Heart right ventricle (tissue), 16 donors: ENCODE data around the gene TMOD2. TPM values are rescaled to one million over a fixed set of nuclear protein-coding genes. Genes with fewer than 3 reads are reported as not detected.

Experiments
- ATAC-seq, 8 donors: fragments of 200-7000 bp; cut with Tn5 transposase; one replicate each; pipeline ENCODE4 v1.9.1; 2020; ENCODE audit warnings: mild to moderate bottlenecking in 8 of 8, moderate library complexity in 8 of 8, moderate number of reproducible peaks in 1 of 8
- DNase-seq, 2 donors: peaks; one replicate each; pipeline ENCODE4 v3.0.0-alpha.2; 2020
- H3K27ac ChIP-seq, 10 donors: fragments of 200-600 bp; sonication (generic) in 2 of 10; one replicate each; pipeline versions ENCODE4 v1.5.0 to v1.8.0; 2020 to 2022; ENCODE audit warnings: mild to moderate bottlenecking in 3 of 10
- H3K27me3 ChIP-seq, 7 donors: fragments of 200-600 bp; one replicate each; pipeline ENCODE4 v1.8.0; 2021 to 2022; ENCODE audit warnings: mild to moderate bottlenecking in 2 of 7
- H3K36me3 ChIP-seq, 9 donors: fragments of 200-600 bp; sonication (generic) in 1 of 9; one replicate each; pipeline versions ENCODE4 v1.5.0 to v1.8.0; 2020 to 2022; ENCODE audit warnings: mild to moderate bottlenecking in 2 of 9
- H3K4me1 ChIP-seq, 9 donors: fragments of 200-600 bp; sonication (generic) in 1 of 9; one replicate each; pipeline versions ENCODE4 v1.5.0 to v1.8.0; 2020 to 2022; ENCODE audit warnings: mild to moderate bottlenecking in 4 of 9
- H3K4me3 ChIP-seq, 10 donors: fragments of 200-600 bp; sonication (generic) in 2 of 10; one replicate each; pipeline versions ENCODE4 v1.5.0 to v1.8.0; 2020 to 2022; ENCODE audit warnings: mild to moderate bottlenecking in 7 of 10, moderate library complexity in 2 of 10
- H3K9me3 ChIP-seq, 11 donors: fragments of 200-600 bp in 10 of 11; sonication (generic) in 2 of 11; one replicate each; pipeline versions ENCODE4 v1.5.0 to v1.8.0; 2013 to 2022; ENCODE audit warnings: mild to moderate bottlenecking in 2 of 11, control low read depth in 1 of 11, moderate library complexity in 1 of 11
- CTCF ChIP-seq, 9 donors: fragments of 200-600 bp; sonication (generic) in 2 of 9; IDR thresholded peaks; one replicate each; pipeline versions ENCODE4 v1.5.0 to v1.8.0; 2021 to 2022; ENCODE audit warnings: antibody characterized with exemption in 9 of 9, mild to moderate bottlenecking in 5 of 9, moderate library complexity in 1 of 9
- WGBS, 2 donors: extraction: QIAGEN DNeasy Blood & Tissue Kit; methylation state at CpG; one replicate each; pipeline ENCODE4 v1.1.7; 2013; ENCODE audit warnings: inconsistent platforms in 1 of 2; 5-methylcytosine and 5-hydroxymethylcytosine counted together
- intact Hi-C, 10 donors: fragments of 100-400 bp; cut with DNase I; formaldehyde crosslinking; loops; one replicate each; pipeline versions ENCODE4 v1.11.1 to v1.14.2; 2022
- polyA plus RNA-seq, 2 donors: library from polyadenylated mRNA; stranded (reverse); fragments of 200-250 nt; gene quantifications; one replicate each; pipeline ENCODE4 v1.2.3, GENCODE V29; 2013
- total RNA-seq, 10 donors: library from RNA; stranded (reverse); fragmentation: NEBNext Ultra II Directional in 3 of 10; extraction: Animal tissue kit (Norgen Biotek cat#: 25700) in 3 of 10; gene quantifications; one replicate each; pipeline versions ENCODE4 v1.2.1 to v1.2.4, GENCODE V29; 2021 to 2023
- donor health status: Arrhythmogenic right ventricular cardiomyopathy.
- donor health status: ischemic (EF 13 %, LVEDD 7.1; RV severe dilation, severe dysfunction).
- donor health status: healthy with polysubstance abuse.
- donor health status: DM: no; HTN: yes; CAD: no.
- donor health status: DM: no; HTN: no; CAD: no.
- donor health status: ischemic (EF 25% LVEDD 6.9; RV normal size, moderate dysfunction).
- donor health status: ischemic (EF 25% LVEDD 5.7; RV mildly dilated, moderate dysfunction).
- donor health status: healthy.
- donor health status: DM: yes; HTN: yes; CAD: no.
- donor health status: Ischemic cardiomyopathy.
- donor health status: ischemic (EF 35%, LVEDD 5.7; RV mildly dilated, moderate dysfunction).
- donor health status: nonischemic (EF 11% LVEDD 7.7; RV severe dilation, severe dysfunction).
- donor health status: DM: yes; HTN: yes; CAD: no.
- donor health status: PGD.
- donor health status: ischemic (EF 29% LVEDD 5.4; RV normal size, mild dysfunction).
- donor health status: nonischemic (EF 23%, LVEDD 6.1; RV moderate dilation, normal function).

Gene TMOD2
- total and polyA plus RNA-seq, 12 donors: 1.5 to 8.5 (median 4.7) TPM

DNA sequence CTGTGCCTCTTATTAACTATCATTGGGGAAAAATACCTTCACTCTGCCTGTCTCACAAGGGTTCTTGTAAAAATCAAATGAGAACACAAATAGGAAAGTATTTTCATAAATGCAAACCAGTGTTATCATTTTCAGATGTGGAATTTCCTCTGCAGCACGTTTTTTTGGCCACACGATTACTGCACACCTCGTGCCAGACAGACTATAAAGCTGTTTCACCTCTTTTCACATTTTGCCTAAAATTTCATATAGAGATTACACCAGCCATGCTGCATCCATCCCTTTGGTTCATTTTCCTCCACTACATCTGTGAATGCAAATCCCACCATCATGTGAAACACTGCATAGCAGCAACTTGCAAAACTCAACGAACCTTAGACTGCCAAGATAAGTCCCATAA, 1.2 kb upstream of the TMOD2 start:
- WGBS, 2 donors: 71 to 78% methylated on average over 4 of the region's 4 CpGs
- no peak overlapping the region for H3K4me3 ChIP-seq
- H3K27ac ChIP-seq: no peak overlapping the region
- H3K27me3 ChIP-seq: peaks cover 0 to 16% (median 7%) of the 10 kb centered on the region in 7 donors
- peaks cover 4 to 35% (median 13%) of the 10 kb centered on the region in 9 donors for H3K4me1 ChIP-seq
- no peaks in the 10 kb centered on the region for H3K36me3 ChIP-seq
- DNase-seq: no peak
- intact Hi-C loops: no loop called here
- no peaks in the 10 kb centered on the region for H3K9me3 ChIP-seq
- TF ChIP-seq CTCF (IDR thresholded peaks at IDR 0.05): no peak
- ATAC-seq: no peak

GRCh38 chr15:51751697-51752683, 593 bp downstream of the TMOD2 start:
- peak overlapping the region; percentile 36 to 74 (median 66) for H3K4me3 ChIP-seq
- DNase-seq: peak; percentile 15 to 41
- H3K27me3 ChIP-seq: peaks cover 0 to 10% (median 4%) of the 10 kb centered on the region in 7 donors
- H3K36me3 ChIP-seq: no peaks in the 10 kb centered on the region
- no peaks in the 10 kb centered on the region for H3K9me3 ChIP-seq
- peak overlapping the region in 8 of 10 donors; percentile 37 to 73 (median 60) for H3K27ac ChIP-seq
- peaks cover 4 to 53% (median 13%) of the 10 kb centered on the region in 9 donors for H3K4me1 ChIP-seq
- intact Hi-C loops: no loop called here
- no peak for TF ChIP-seq CTCF (IDR thresholded peaks at IDR 0.05)
- WGBS, 2 donors: 4% methylated on average over 58 to 70 of the region's 71 CpGs
- ATAC-seq: peak; percentile 38 to 74 (median 58)

- WGBS, 2 donors: 83 to 88% methylated on average over 5 of the region's 5 CpGs
- H3K9me3 ChIP-seq: no peaks in the 10 kb centered on the region
- DNase-seq (no peak), ATAC-seq (no peak)
- no peak for TF ChIP-seq CTCF (IDR thresholded peaks at IDR 0.05)
- H3K27me3 ChIP-seq: peaks cover 0 to 10% (median 0%) of the 10 kb centered on the region in 7 donors
- H3K27ac ChIP-seq: no peak overlapping the region
- peak overlapping the region in 2 of 10 donors; percentile 70 to 71 for H3K4me3 ChIP-seq
- intact Hi-C loops: no loop called here
- H3K36me3 ChIP-seq: no peaks in the 10 kb centered on the region
- H3K4me1 ChIP-seq: peaks cover 4 to 54% (median 13%) of the 10 kb centered on the region in 9 donors
These were observed 1.5 kb downstream of the TMOD2 start for GRCh38 chr15:51752888-51753287.

DNA sequence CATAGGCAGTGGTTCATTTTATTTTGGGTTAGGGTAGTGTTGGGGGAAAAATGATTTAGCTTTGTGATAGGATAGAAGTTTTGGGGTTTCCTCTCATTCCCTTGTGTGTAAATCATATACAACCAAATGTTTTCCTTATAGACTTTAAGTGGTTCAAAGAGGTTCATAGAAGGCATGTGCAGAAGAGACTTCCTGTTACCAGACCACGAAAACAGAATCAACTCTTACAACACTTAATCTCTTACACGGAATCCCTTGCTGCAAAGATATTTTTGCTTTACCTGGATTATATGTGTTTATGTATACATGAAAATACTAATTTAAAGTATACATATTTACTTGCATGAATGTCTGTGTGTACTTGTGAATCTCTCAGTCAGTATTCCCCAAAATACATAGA, 2.9 kb downstream of the TMOD2 start:
- intact Hi-C loops: no loop called here

More for the DNA sequence above, 2.9 kb downstream of the TMOD2 start:
- no peaks in the 10 kb centered on the region for H3K9me3 ChIP-seq
- no peak overlapping the region for H3K27ac ChIP-seq
- no peak overlapping the region for H3K4me3 ChIP-seq
- H3K27me3 ChIP-seq: peaks cover 0 to 8% (median 0%) of the 10 kb centered on the region in 7 donors
- H3K36me3 ChIP-seq: no peaks in the 10 kb centered on the region
- DNase-seq (no peak), ATAC-seq (no peak)
- 79% methylated on average over 2 of the region's 2 CpGs for WGBS, 2 donors
- TF ChIP-seq CTCF (IDR thresholded peaks at IDR 0.05): no peak
- peaks cover 4 to 68% (median 24%) of the 10 kb centered on the region in 9 donors for H3K4me1 ChIP-seq
